Measurements from ENCODE around the gene XRCC1.

DNA sequence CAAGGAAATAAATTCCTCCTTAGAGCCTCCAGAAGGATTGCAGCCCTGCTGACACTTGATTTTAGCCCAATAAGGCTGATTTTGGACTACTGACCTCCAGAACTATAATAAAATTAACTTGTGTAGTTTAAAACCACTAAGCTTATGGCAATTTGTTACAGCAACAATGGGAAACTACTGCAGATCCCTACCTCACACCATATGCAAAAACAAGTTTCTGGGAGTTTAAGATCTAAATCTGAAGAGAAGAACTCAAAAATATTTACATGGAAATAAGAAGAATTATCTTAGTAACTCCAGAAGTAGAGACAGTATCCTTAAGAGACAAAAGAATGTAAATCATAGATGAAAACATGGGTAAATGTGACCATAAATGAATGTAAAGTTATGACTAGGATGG lies 36.4 kb downstream of the XRCC1 start:
- TF ChIP-seq, protein P1, sequence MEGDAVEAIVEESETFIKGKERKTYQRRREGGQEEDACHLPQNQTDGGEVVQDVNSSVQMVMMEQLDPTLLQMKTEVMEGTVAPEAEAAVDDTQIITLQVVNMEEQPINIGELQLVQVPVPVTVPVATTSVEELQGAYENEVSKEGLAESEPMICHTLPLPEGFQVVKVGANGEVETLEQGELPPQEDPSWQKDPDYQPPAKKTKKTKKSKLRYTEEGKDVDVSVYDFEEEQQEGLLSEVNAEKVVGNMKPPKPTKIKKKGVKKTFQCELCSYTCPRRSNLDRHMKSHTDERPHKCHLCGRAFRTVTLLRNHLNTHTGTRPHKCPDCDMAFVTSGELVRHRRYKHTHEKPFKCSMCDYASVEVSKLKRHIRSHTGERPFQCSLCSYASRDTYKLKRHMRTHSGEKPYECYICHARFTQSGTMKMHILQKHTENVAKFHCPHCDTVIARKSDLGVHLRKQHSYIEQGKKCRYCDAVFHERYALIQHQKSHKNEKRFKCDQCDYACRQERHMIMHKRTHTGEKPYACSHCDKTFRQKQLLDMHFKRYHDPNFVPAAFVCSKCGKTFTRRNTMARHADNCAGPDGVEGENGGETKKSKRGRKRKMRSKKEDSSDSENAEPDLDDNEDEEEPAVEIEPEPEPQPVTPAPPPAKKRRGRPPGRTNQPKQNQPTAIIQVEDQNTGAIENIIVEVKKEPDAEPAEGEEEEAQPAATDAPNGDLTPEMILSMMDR (IDR thresholded peaks at IDR 0.05): no peak
- no peak for TF ChIP-seq POLR2A (IDR thresholded peaks at IDR 0.05)

Data from heart left ventricle (tissue), 13 donors.